H4 (cell line): ENCODE results near the gene RGS11. TPM values are rescaled to one million over a fixed set of nuclear protein-coding genes. Genes with fewer than 3 reads are reported as not detected.
"Not testable (repeated sequence)": the region's sequence is repeated elsewhere in the genome, so short reads cannot be mapped to it uniquely, and the experiment has no call there.

ENCODE experiments used
- DNase-seq: peaks from one replicate; pipeline ENCODE4 v3.0.0-alpha.2; 2015; ENCODE audit warnings: low spot score
- total RNA-seq: library from RNA; depleted of rRNA; stranded (reverse); fragments of >200 nt; shearing (Covaris generic); gene quantifications from 2 replicates; pipeline ENCODE4 v1.2.3, GENCODE V29; 2014; rRNA removed

RGS11 gene
- total RNA-seq, 1 experiment from 2014 or later = not detected

GRCh38 chr16:230949-231348 is 44.8 kb downstream of the RGS11 start:
- no peak for DNase-seq

GRCh38 chr16:230351-230750 is 45.4 kb downstream of the RGS11 start:
- not testable (repeated sequence) for DNase-seq

GRCh38 chr16:229731-230281 is 45.9 kb downstream of the RGS11 start:
- no peak for DNase-seq

GRCh38 chr16:228852-229730 is 46.7 kb downstream of the RGS11 start, which contains the start of gene LUC7L:
LUC7L (minus strand) TSS chr16:229449; CDS start chr16:229339, 110 bp downstream.
- DNase-seq = peak; percentile 79

GRCh38 chr16:228151-228851 is 47.4 kb downstream of the RGS11 start:
- no peak for DNase-seq

GRCh38 chr16:220021-220420 is 55.7 kb downstream of the RGS11 start:
- no peak for DNase-seq

Other genes with a start within 250 kb of the RGS11 start
- gene POLR3K, start 222.3 kb downstream of the RGS11 start, total RNA-seq = 8.3 and 12.5 TPM in 2 replicates
- 42.4 and 46.6 TPM in 2 replicates for gene SNRNP25, start 222.1 kb downstream of the RGS11 start, total RNA-seq
- 12.4 and 15.5 TPM in 2 replicates for gene RHBDF1, start 203.3 kb downstream of the RGS11 start, total RNA-seq
- gene MPG, start 197.7 kb downstream of the RGS11 start, total RNA-seq = 62.8 and 94.3 TPM in 2 replicates
- 2.6 and 5.0 TPM in 2 replicates for gene NPRL3, start 137.3 kb downstream of the RGS11 start, total RNA-seq
- gene HBZ, start 123.3 kb downstream of the RGS11 start, total RNA-seq = not detected in 2 replicates
- gene HBM, start 110.0 kb downstream of the RGS11 start, total RNA-seq = not detected in 2 replicates
- 3.3 TPM in 1 of 2 replicates, not detected in the other for gene HBA2, start 103.1 kb downstream of the RGS11 start, total RNA-seq
- not detected in 2 replicates for gene HBA1, start 99.3 kb downstream of the RGS11 start, total RNA-seq
- gene HBQ1, start 95.5 kb downstream of the RGS11 start, total RNA-seq = not detected in 2 replicates
- gene LUC7L, start 46.5 kb downstream of the RGS11 start, total RNA-seq = 39.6 and 44.7 TPM in 2 replicates
- gene FAM234A, start 41.1 kb downstream of the RGS11 start, total RNA-seq = 118 and 178 TPM in 2 replicates
- not detected in 2 replicates for gene ARHGDIG, start 4.6 kb upstream of the RGS11 start, total RNA-seq
- not detected in 2 replicates for gene PDIA2, start 7.2 kb upstream of the RGS11 start, total RNA-seq
- gene AXIN1, start 76.8 kb upstream of the RGS11 start, total RNA-seq = 5.6 and 7.0 TPM in 2 replicates
- gene MRPL28, start 94.6 kb upstream of the RGS11 start, total RNA-seq = 159 and 167 TPM in 2 replicates
- 13.7 and 15.9 TPM in 2 replicates for gene PGAP6, start 106.0 kb upstream of the RGS11 start, total RNA-seq
- 87.5 and 95.3 TPM in 2 replicates for gene NME4, start 121.3 kb upstream of the RGS11 start, total RNA-seq
- gene DECR2, start 125.9 kb upstream of the RGS11 start, total RNA-seq = 5.9 and 8.7 TPM in 2 replicates
- 5.4 and 11.5 TPM in 2 replicates for gene RAB11FIP3, start 149.7 kb upstream of the RGS11 start, total RNA-seq